HL-60 (cell line): Measurements from ENCODE around the gene ADAM12.

Experiments
- CTCF ChIP-seq: IDR thresholded peaks from one replicate; pipeline ENCODE4 v1.5.1; 2011; ENCODE audit warnings: low read length, control low read depth, inconsistent platforms; ENCODE audit not compliant: insufficient read depth
- POLR2AphosphoS5 ChIP-seq: IDR thresholded peaks from 2 replicates; pipeline ENCODE4 v1.6.1; 2012; ENCODE audit warnings: low read depth

- no peak for TF ChIP-seq CTCF
- TF ChIP-seq POLR2AphosphoS5, result no peak
Observed at GRCh38 chr10:126294451-126294850, 93.8 kb downstream of the ADAM12 start.
